HG02943 (cell line): ENCODE results near the gene PLXNA3.

Source experiments
- ATAC-seq: cut with Tn5 transposase; IDR thresholded peaks from one replicate; pipeline ENCODE4 v1.9.1; 2021; ENCODE audit warnings: mild to moderate bottlenecking, low read depth, moderate library complexity; ENCODE audit not compliant: unreplicated experiment

Gene PLXNA3

GRCh38 chrX:154476821-154477220, 18.7 kb downstream of the PLXNA3 start:
- ATAC-seq, result no peak

GRCh38 chrX:154477891-154478477, 19.9 kb downstream of the PLXNA3 start:
- no peak for ATAC-seq

GRCh38 chrX:154478728-154479622, 20.9 kb downstream of the PLXNA3 start, which contains the start of gene LAGE3:
Gene LAGE3 (minus strand): TSS chrX:154479281. CDS start chrX:154478915, 366 bp downstream.
- peak; percentile 81 for ATAC-seq

GRCh38 chrX:154481195-154481594, 23.1 kb downstream of the PLXNA3 start:
- no peak for ATAC-seq

- no peak for ATAC-seq
These were observed 24.0 kb downstream of the PLXNA3 start for GRCh38 chrX:154481911-154482601.

- no peak for ATAC-seq
These were observed 24.7 kb downstream of the PLXNA3 start for GRCh38 chrX:154482786-154483185.

GRCh38 chrX:154483325-154483724, 25.2 kb downstream of the PLXNA3 start:
- no peak for ATAC-seq

GRCh38 chrX:154484255-154485149, 26.4 kb downstream of the PLXNA3 start:
- ATAC-seq, result no peak

- no peak for ATAC-seq
These were observed 27.3 kb downstream of the PLXNA3 start for GRCh38 chrX:154485150-154486051.

GRCh38 chrX:154486052-154486395, 27.9 kb downstream of the PLXNA3 start:
- ATAC-seq, result no peak

- ATAC-seq, result no peak
These were observed 28.5 kb downstream of the PLXNA3 start, which contains the start of gene UBL4A for GRCh38 chrX:154486396-154487207. Gene UBL4A (minus strand): TSS chrX:154486615. CDS start chrX:154486584, 31 bp downstream.

GRCh38 chrX:154487518-154488290, 29.6 kb downstream of the PLXNA3 start:
- ATAC-seq, result no peak

- no peak for ATAC-seq
These were observed 30.4 kb downstream of the PLXNA3 start for GRCh38 chrX:154488336-154489075.

GRCh38 chrX:154489182-154489581, 31.1 kb downstream of the PLXNA3 start:
- no peak for ATAC-seq

GRCh38 chrX:154490021-154490413, 31.9 kb downstream of the PLXNA3 start:
- peak; percentile 32 for ATAC-seq

- ATAC-seq, result peak; percentile 66
These were observed 32.5 kb downstream of the PLXNA3 start, which contains the start of gene SLC10A3 for GRCh38 chrX:154490414-154491083. Gene SLC10A3 (minus strand): TSS chrX:154490629. CDS start chrX:154488940, 1,689 bp downstream.
